Uterus (tissue), 4 donors: ENCODE measurements around the gene CHST8. TPM values are rescaled to one million over a fixed set of nuclear protein-coding genes. Genes with fewer than 3 reads are reported as not detected.

ENCODE experiments used
- DNase-seq, 2 donors: peaks; one replicate each; pipeline ENCODE4 v3.0.0-alpha.2; 2019 to 2020
- H3K27ac ChIP-seq, 2 donors: fragments of 200-600 bp; sonication (generic); 1 replicate in 1 of 2; 2 replicates in 1 of 2; pipeline ENCODE4 v1.5.1; 2016 to 2018
- H3K27me3 ChIP-seq, 2 donors: fragments of 200-600 bp; sonication (generic); one replicate each; pipeline ENCODE4 v1.5.1; 2018 to 2019; ENCODE audit warnings: control low read depth in 1 of 2
- H3K36me3 ChIP-seq, 2 donors: fragments of 200-600 bp; sonication (generic); one replicate each; pipeline ENCODE4 v1.5.1; 2019; ENCODE audit warnings: control low read depth in 1 of 2
- H3K4me1 ChIP-seq, 2 donors: fragments of 200-600 bp; sonication (generic); one replicate each; pipeline ENCODE4 v1.5.1; 2018 to 2019; ENCODE audit warnings: control low read depth in 1 of 2
- H3K4me3 ChIP-seq, 2 donors: fragments of 200-600 bp; sonication (generic); 1 replicate in 1 of 2; 2 replicates in 1 of 2; pipeline ENCODE4 v1.5.1; 2018 to 2019; ENCODE audit warnings: mild to moderate bottlenecking in 1 of 2
- H3K9me3 ChIP-seq, 2 donors: fragments of 200-600 bp; sonication (generic); one replicate each; pipeline ENCODE4 v1.5.1; 2019; ENCODE audit warnings: control low read depth in 1 of 2
- POLR2A ChIP-seq, 2 donors: fragments of 450-650 bp; IDR thresholded peaks; one replicate each; pipeline ENCODE4 v1.6.1; 2016; ENCODE audit warnings: antibody characterized with exemption in 2 of 2, mild to moderate bottlenecking in 1 of 2, moderate library complexity in 1 of 2
- intact Hi-C: fragments of 100-400 bp; cut with DNase I; formaldehyde crosslinking; loops from one replicate; pipeline ENCODE4 v1.15.1; 2023; ENCODE audit warnings: low total_unique reads
- total RNA-seq, 4 donors: library from RNA; depleted of rRNA in 3 of 4; stranded (reverse); fragments of >200 nt in 3 of 4; gene quantifications; one replicate each; pipeline versions ENCODE4 v1.1.0 to v1.2.4, GENCODE V29; 2014 to 2023
- TF ChIP-seq, protein P1 (sequence below), 4 experiments: fragments of 200-600 bp in 2 of 4; fragments of 450-650 bp in 2 of 4; sonication (generic) in 2 of 4; IDR thresholded peaks; one replicate each; pipeline ENCODE4 v1.5.1; 2016 to 2019; ENCODE audit warnings: antibody characterized with exemption in 4 of 4, mild to moderate bottlenecking in 2 of 4, moderate library complexity in 1 of 4
- donor health status: DM: yes; HTN: yes; CAD: no.

CHST8 gene
- total RNA-seq, 4 donors from 2014 or later = 0.26 to 0.95 (median 0.69) TPM; not detected in 1

GRCh38 chr19:33580026-33580644 lies 41.6 kb upstream of the CHST8 start:
- intact Hi-C loops = no loop called here
- Histone ChIP-seq H3K4me3 (no peak overlapping the region), H3K9me3 (no peaks in the 10 kb centered on the region), H3K27ac (no peak overlapping the region), H3K36me3 (no peaks in the 10 kb centered on the region), H3K27me3 (no peaks in the 10 kb centered on the region), H3K4me1 (no peaks in the 10 kb centered on the region)
- no peak for TF ChIP-seq POLR2A (IDR thresholded peaks at IDR 0.05)
- TF ChIP-seq, protein P1, sequence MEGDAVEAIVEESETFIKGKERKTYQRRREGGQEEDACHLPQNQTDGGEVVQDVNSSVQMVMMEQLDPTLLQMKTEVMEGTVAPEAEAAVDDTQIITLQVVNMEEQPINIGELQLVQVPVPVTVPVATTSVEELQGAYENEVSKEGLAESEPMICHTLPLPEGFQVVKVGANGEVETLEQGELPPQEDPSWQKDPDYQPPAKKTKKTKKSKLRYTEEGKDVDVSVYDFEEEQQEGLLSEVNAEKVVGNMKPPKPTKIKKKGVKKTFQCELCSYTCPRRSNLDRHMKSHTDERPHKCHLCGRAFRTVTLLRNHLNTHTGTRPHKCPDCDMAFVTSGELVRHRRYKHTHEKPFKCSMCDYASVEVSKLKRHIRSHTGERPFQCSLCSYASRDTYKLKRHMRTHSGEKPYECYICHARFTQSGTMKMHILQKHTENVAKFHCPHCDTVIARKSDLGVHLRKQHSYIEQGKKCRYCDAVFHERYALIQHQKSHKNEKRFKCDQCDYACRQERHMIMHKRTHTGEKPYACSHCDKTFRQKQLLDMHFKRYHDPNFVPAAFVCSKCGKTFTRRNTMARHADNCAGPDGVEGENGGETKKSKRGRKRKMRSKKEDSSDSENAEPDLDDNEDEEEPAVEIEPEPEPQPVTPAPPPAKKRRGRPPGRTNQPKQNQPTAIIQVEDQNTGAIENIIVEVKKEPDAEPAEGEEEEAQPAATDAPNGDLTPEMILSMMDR (IDR thresholded peaks at IDR 0.05) = no peak
- no peak for DNase-seq

DNA sequence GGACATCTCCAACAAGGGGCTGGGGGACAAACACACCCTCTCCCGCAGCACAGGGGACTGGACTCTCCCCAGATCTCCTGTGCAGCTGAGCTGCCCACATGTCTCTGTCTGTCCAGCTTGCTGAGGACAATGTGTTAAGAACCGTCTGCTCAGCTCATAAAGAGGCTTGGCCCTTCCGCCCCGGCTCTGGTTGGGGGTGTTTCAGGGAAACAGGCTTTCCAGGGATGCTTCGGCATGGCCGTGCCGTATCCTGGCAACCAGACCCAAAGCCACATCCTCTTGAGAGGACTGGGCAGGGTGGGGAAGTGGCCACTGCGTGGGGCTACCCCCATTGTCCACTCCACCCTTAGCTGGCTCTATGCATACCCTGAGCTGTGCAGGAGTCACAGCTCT lies 41.1 kb upstream of the CHST8 start:
- no peaks in the 10 kb centered on the region for H3K9me3 ChIP-seq
- H3K4me3 ChIP-seq = no peak overlapping the region
- intact Hi-C loops = no loop called here
- no peaks in the 10 kb centered on the region for H3K36me3 ChIP-seq
- no peak for TF ChIP-seq POLR2A (IDR thresholded peaks at IDR 0.05)
- TF ChIP-seq, protein P1 (IDR thresholded peaks at IDR 0.05) = no peak
- no peak overlapping the region for H3K27ac ChIP-seq
- DNase-seq = no peak
- H3K27me3 ChIP-seq = no peaks in the 10 kb centered on the region
- H3K4me1 ChIP-seq = no peaks in the 10 kb centered on the region

DNA sequence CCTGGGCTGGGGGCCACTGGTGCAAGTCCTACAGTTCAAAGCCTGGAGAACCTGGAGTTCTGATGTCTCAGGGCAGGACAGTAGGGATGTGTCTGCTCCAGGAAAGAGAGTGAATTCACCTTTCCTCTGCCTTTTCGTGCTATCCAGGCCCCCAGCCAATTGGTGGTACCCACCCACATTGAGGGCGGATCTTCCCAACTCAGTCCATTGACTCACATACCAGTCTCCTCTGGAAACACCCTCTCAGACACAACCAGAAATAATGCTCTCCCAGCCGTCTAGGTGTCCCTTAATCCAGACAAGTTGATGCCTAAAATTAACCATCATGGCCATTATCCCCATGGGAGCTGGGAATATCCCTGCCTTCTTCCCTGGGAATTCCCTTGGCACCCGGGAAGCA lies 38.8 kb upstream of the CHST8 start:
- intact Hi-C loops = no loop called here
- DNase-seq = no peak
- H3K36me3 ChIP-seq = no peaks in the 10 kb centered on the region
- H3K9me3 ChIP-seq = no peaks in the 10 kb centered on the region
- H3K4me3 ChIP-seq = no peak overlapping the region
- no peak overlapping the region for H3K27ac ChIP-seq
- H3K4me1 ChIP-seq = no peaks in the 10 kb centered on the region
- TF ChIP-seq, protein P1 (IDR thresholded peaks at IDR 0.05) = no peak
- TF ChIP-seq POLR2A (IDR thresholded peaks at IDR 0.05) = no peak
- H3K27me3 ChIP-seq = no peaks in the 10 kb centered on the region

- Histone ChIP-seq H3K4me3 (no peak overlapping the region), H3K36me3 (no peaks in the 10 kb centered on the region), H3K27ac (no peak overlapping the region), H3K27me3 (no peaks in the 10 kb centered on the region), H3K9me3 (no peaks in the 10 kb centered on the region), H3K4me1 (no peaks in the 10 kb centered on the region)
- intact Hi-C loops = no loop called here
- TF ChIP-seq POLR2A (IDR thresholded peaks at IDR 0.05) = no peak
- TF ChIP-seq, protein P1 (IDR thresholded peaks at IDR 0.05) = no peak
- DNase-seq = no peak
Observed at GRCh38 chr19:33587150-33587549, 34.6 kb upstream of the CHST8 start.

GRCh38 chr19:33590224-33590623 lies 31.5 kb upstream of the CHST8 start:
- H3K27me3 ChIP-seq = no peaks in the 10 kb centered on the region
- TF ChIP-seq, protein P1 (IDR thresholded peaks at IDR 0.05) = no peak
- TF ChIP-seq POLR2A (IDR thresholded peaks at IDR 0.05) = no peak
- H3K36me3 ChIP-seq = no peaks in the 10 kb centered on the region
- intact Hi-C loops = no loop called here
- no peaks in the 10 kb centered on the region for H3K4me1 ChIP-seq
- DNase-seq = no peak
- H3K4me3 ChIP-seq = no peak overlapping the region
- H3K9me3 ChIP-seq = no peaks in the 10 kb centered on the region
- no peak overlapping the region for H3K27ac ChIP-seq
